ENCODE measurements around the gene CCDC28B.

The CCDC28B gene

GRCh38 chr1:32224285-32224684 lies 23.9 kb downstream of the CCDC28B start:
- TF ChIP-seq PPARA (CRISPR knock-in tag; IDR thresholded peaks at IDR 0.05; ENCODE audit: borderline replicate concordance): no peak
- TF ChIP-seq POU6F1 (CRISPR knock-in tag; IDR thresholded peaks at IDR 0.05; ENCODE audit: borderline replicate concordance, low read depth): no peak
- TF ChIP-seq TOX (CRISPR knock-in tag; IDR thresholded peaks at IDR 0.05; ENCODE audit: borderline replicate concordance): no peak
- no peak for TF ChIP-seq ZNF70 (CRISPR knock-in tag; IDR thresholded peaks at IDR 0.05)
- no peak for TF ChIP-seq ZC3H10 (CRISPR knock-in tag; IDR thresholded peaks at IDR 0.05)
- no peak for TF ChIP-seq ISL1 (CRISPR knock-in tag; IDR thresholded peaks at IDR 0.05)
- TF ChIP-seq PATZ1 (CRISPR knock-in tag; IDR thresholded peaks at IDR 0.05; ENCODE audit: borderline replicate concordance): no peak
- TF ChIP-seq ZFP30 (CRISPR knock-in tag; IDR thresholded peaks at IDR 0.05): no peak
- TF ChIP-seq GLIS3 (CRISPR knock-in tag; IDR thresholded peaks at IDR 0.05): no peak
- no peak for TF ChIP-seq ZNF565 (CRISPR knock-in tag; conservative IDR thresholded peaks at IDR 0.05; ENCODE audit: low read depth)
- TF ChIP-seq ESRRG (CRISPR knock-in tag; IDR thresholded peaks at IDR 0.05): no peak
- no peak for TF ChIP-seq CSDC2 (CRISPR knock-in tag; IDR thresholded peaks at IDR 0.05)
- TF ChIP-seq ZNF8 (CRISPR knock-in tag; IDR thresholded peaks at IDR 0.05): no peak
- ATAC-seq: no peak

GRCh38 chr1:32228771-32229170 lies 28.4 kb downstream of the CCDC28B start:
- no peak for TF ChIP-seq TCF4 (CRISPR knock-in tag; IDR thresholded peaks at IDR 0.05; ENCODE audit: borderline replicate concordance)
- no peak for ATAC-seq

GRCh38 chr1:32231843-32232432 lies 31.5 kb downstream of the CCDC28B start:
- no peak for ATAC-seq
- TF ChIP-seq CREB5 (CRISPR knock-in tag; IDR thresholded peaks at IDR 0.05; ENCODE audit: low read depth) (no peak), PPARA (CRISPR knock-in tag; IDR thresholded peaks at IDR 0.05; ENCODE audit: borderline replicate concordance) (no peak), POU6F1 (CRISPR knock-in tag; IDR thresholded peaks at IDR 0.05; ENCODE audit: borderline replicate concordance, low read depth) (no peak)

GRCh38 chr1:32232558-32233304 lies 32.3 kb downstream of the CCDC28B start:
- TF ChIP-seq ESRRG (CRISPR knock-in tag; IDR thresholded peaks at IDR 0.05) (no peak), TOX (CRISPR knock-in tag; IDR thresholded peaks at IDR 0.05; ENCODE audit: borderline replicate concordance) (no peak), RARB (CRISPR knock-in tag; IDR thresholded peaks at IDR 0.05) (no peak), ZFP3 (CRISPR knock-in tag; IDR thresholded peaks at IDR 0.05) (no peak), CREB5 (CRISPR knock-in tag; IDR thresholded peaks at IDR 0.05; ENCODE audit: low read depth) (no peak), SNAI2 (CRISPR knock-in tag; IDR thresholded peaks at IDR 0.05) (no peak), ARNTL (CRISPR knock-in tag; IDR thresholded peaks at IDR 0.05; ENCODE audit: borderline replicate concordance, low read depth) (no peak), PPARA (CRISPR knock-in tag; IDR thresholded peaks at IDR 0.05; ENCODE audit: borderline replicate concordance) (no peak), ZNF70 (CRISPR knock-in tag; IDR thresholded peaks at IDR 0.05) (no peak), BACH2 (CRISPR knock-in tag; IDR thresholded peaks at IDR 0.05; ENCODE audit: borderline replicate concordance) (no peak), TCF4 (CRISPR knock-in tag; IDR thresholded peaks at IDR 0.05; ENCODE audit: borderline replicate concordance) (no peak), ZFP30 (CRISPR knock-in tag; IDR thresholded peaks at IDR 0.05) (no peak), ZNF565 (CRISPR knock-in tag; conservative IDR thresholded peaks at IDR 0.05; ENCODE audit: low read depth) (no peak)
- no peak; the same call in 2 of the 3 replicates for ATAC-seq

Measured in SK-N-SH treated with all-trans-retinoic acid at 6 μM for 48 hours (cell line).